MCF 10A (cell line): Measurements from ENCODE around the gene CAMSAP1. TPM values are rescaled to one million over a fixed set of nuclear protein-coding genes. Genes with fewer than 3 reads are reported as not detected.

Source experiments
- BruUV-seq: library from RNA; stranded (reverse); fragments of 400-500 nt; replicated peaks from 2 replicates; lab custom pipeline; 2021; lab: Mats Ljungman, UMichigan
- CTCF ChIA-PET: fragments of 300-600 bp; sonication (Branson Sonifier 250); formaldehyde crosslinking; extraction: SDS; loops from one replicate; lab custom pipeline; 2021; ENCODE audit warnings: antibody characterized with exemption, inconsistent platforms; lab: Yijun Ruan, JAX
- POLR2A ChIA-PET: fragments of 300-600, 350-650 bp; sonication (Branson Sonifier 250); formaldehyde crosslinking; extraction: SDS; loops from one replicate; lab custom pipeline; 2020; ENCODE audit warnings: antibody characterized with exemption, inconsistent platforms; lab: Yijun Ruan, JAX
- DNase-seq: peaks from one replicate; pipeline ENCODE4 v3.0.0-alpha.2; 2018; ENCODE audit not compliant: unreplicated experiment
- H3K27ac Mint-ChIP-seq: one replicate; pipeline ENCODE4 v1.8.0; 2022; ENCODE audit warnings: mild to moderate bottlenecking, low read depth, mixed read lengths; ENCODE audit not compliant: unreplicated experiment
- H3K27me3 Mint-ChIP-seq: one replicate; pipeline ENCODE4 v1.8.0; 2022; ENCODE audit warnings: mixed read lengths; ENCODE audit not compliant: insufficient read depth, unreplicated experiment
- H3K36me3 Mint-ChIP-seq: one replicate; pipeline ENCODE4 v1.8.0; 2022; ENCODE audit warnings: mild to moderate bottlenecking, moderate library complexity, mixed read lengths; ENCODE audit not compliant: insufficient read depth, unreplicated experiment
- H3K4me1 Mint-ChIP-seq: one replicate; pipeline ENCODE4 v1.8.0; 2022; ENCODE audit warnings: mixed read lengths; ENCODE audit not compliant: insufficient read depth, unreplicated experiment
- H3K4me3 Mint-ChIP-seq: one replicate; pipeline ENCODE4 v1.8.0; 2022; ENCODE audit warnings: mild to moderate bottlenecking, moderate library complexity, mixed read lengths; ENCODE audit not compliant: unreplicated experiment
- H3K9me3 Mint-ChIP-seq: one replicate; pipeline ENCODE4 v1.8.0; 2022; ENCODE audit warnings: mixed read lengths; ENCODE audit not compliant: unreplicated experiment
- CTCF ChIP-seq: fragments of 200-600 bp; IDR thresholded peaks from one replicate; pipeline ENCODE4 v1.8.0; 2022; ENCODE audit warnings: antibody characterized with exemption, mild to moderate bottlenecking; ENCODE audit not compliant: unreplicated experiment
- intact Hi-C: fragments of 100-400 bp; cut with micrococcal nuclease; formaldehyde crosslinking; loops from 2 replicates; pipeline ENCODE4 v1.14.1; 2022
- total RNA-seq: library from RNA; stranded (reverse); gene quantifications from 2 replicates; pipeline ENCODE4 v1.2.3, GENCODE V29; 2022

Gene CAMSAP1
- total RNA-seq, 1 experiment from 2014 or later, result 39.5 TPM

- no peak for DNase-seq
- H3K27me3 Mint-ChIP-seq, result no peaks in the 10 kb centered on the region
- intact Hi-C loops, result no loop called here
- peaks cover 76% of the 10 kb centered on the region for H3K36me3 Mint-ChIP-seq
- CTCF ChIA-PET, result interaction anchor here (1.1 kb wide), 1 partner anchor 11 kb away, joined by 3 read pairs; no protein-coding TSS in a partner anchor
- H3K4me1 Mint-ChIP-seq, result no peaks in the 10 kb centered on the region
- BruUV-seq, result no TSS peak
- no peak overlapping the region for H3K27ac Mint-ChIP-seq
- no peak overlapping the region for H3K4me3 Mint-ChIP-seq
- TF ChIP-seq CTCF, result no peak
- POLR2A ChIA-PET, result no interaction called here
- no peaks in the 10 kb centered on the region for H3K9me3 Mint-ChIP-seq
Measured at GRCh38 chr9:135823036-135823435, 84.3 kb downstream of the CAMSAP1 start.

GRCh38 chr9:135822374-135822755 lies 85.0 kb downstream of the CAMSAP1 start:
- Mint-ChIP-seq H3K27ac (no peak overlapping the region), H3K4me1 (no peaks in the 10 kb centered on the region), H3K27me3 (no peaks in the 10 kb centered on the region), H3K4me3 (no peak overlapping the region), H3K9me3 (no peaks in the 10 kb centered on the region), H3K36me3 (peaks cover 81% of the 10 kb centered on the region)
- TF ChIP-seq CTCF, result no peak
- intact Hi-C loops, result no loop called here
- DNase-seq, result no peak
- POLR2A ChIA-PET, result no interaction called here
- BruUV-seq, result no TSS peak
- CTCF ChIA-PET, result interaction anchor here (1.1 kb wide), 1 partner anchor 11 kb away, joined by 3 read pairs; no protein-coding TSS in a partner anchor

DNA sequence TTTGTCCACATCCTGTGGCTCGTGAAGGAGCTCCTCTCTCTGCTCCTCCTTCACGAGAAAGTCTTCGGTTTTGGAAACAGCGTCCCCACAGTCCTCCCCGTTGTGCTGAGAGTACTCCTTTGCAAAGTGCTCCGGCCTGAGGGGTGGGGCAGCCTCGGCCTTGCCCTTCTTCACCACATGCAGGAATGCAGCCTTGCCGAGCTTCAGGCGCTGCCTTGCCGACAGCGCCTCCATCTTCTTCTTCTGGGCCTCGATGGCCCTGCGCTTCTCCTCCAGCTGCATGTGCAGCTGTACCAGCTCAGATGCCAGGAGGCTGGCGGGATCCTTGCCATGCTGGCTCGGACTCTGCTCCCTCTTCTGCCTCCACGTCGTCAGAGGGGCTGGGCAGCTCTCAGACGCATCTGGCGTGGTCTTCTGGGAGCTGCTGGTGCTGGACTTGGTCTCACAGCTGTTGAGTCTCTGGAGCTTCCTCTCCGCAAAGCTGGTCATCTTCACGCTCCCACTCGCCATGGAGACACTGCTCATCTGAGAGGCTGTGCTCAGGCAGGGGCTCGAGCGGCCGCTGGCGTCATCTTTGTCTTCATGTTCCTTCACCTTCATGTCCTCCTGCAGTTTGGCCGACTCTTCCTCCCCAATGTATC lies 85.5 kb downstream of the CAMSAP1 start:
- no peak for DNase-seq
- BruUV-seq, result TSS peak; percentile 43
- Mint-ChIP-seq H3K4me3 (no peak overlapping the region), H3K27ac (no peak overlapping the region), H3K36me3 (peaks cover 85% of the 10 kb centered on the region), H3K27me3 (no peaks in the 10 kb centered on the region), H3K4me1 (no peaks in the 10 kb centered on the region), H3K9me3 (no peaks in the 10 kb centered on the region)
- TF ChIP-seq CTCF, result no peak
- CTCF ChIA-PET, result interaction anchor here (1.1 kb wide), 1 partner anchor 10 kb away, joined by 3 read pairs; no protein-coding TSS in a partner anchor
- intact Hi-C loops, result no loop called here
- POLR2A ChIA-PET, result no interaction called here

- ChIA-PET POLR2A (no interaction called here), CTCF (no interaction called here)
- no peak overlapping the region for H3K4me3 Mint-ChIP-seq
- no peaks in the 10 kb centered on the region for H3K9me3 Mint-ChIP-seq
- H3K4me1 Mint-ChIP-seq, result no peaks in the 10 kb centered on the region
- H3K27ac Mint-ChIP-seq, result no peak overlapping the region
- H3K27me3 Mint-ChIP-seq, result no peaks in the 10 kb centered on the region
- intact Hi-C loops, result no loop called here
- peaks cover 91% of the 10 kb centered on the region for H3K36me3 Mint-ChIP-seq
- DNase-seq, result no peak
- no TSS peak for BruUV-seq
- no peak for TF ChIP-seq CTCF
Measured at GRCh38 chr9:135821116-135821515, 86.2 kb downstream of the CAMSAP1 start.
